GM19455 (cell line): ENCODE results near the gene OR10AD1.
A peak's percentile ranks its signal among the peaks of the same experiment; 100 is the strongest.
"Not testable (repeated sequence)": the region's sequence is repeated elsewhere in the genome, so short reads cannot be mapped to it uniquely, and the experiment has no call there.

Experiments used
- ATAC-seq: cut with Tn5 transposase; IDR thresholded peaks from one replicate; pipeline ENCODE4 v1.9.1; 2021; ENCODE audit not compliant: unreplicated experiment

OR10AD1 gene, protein sequence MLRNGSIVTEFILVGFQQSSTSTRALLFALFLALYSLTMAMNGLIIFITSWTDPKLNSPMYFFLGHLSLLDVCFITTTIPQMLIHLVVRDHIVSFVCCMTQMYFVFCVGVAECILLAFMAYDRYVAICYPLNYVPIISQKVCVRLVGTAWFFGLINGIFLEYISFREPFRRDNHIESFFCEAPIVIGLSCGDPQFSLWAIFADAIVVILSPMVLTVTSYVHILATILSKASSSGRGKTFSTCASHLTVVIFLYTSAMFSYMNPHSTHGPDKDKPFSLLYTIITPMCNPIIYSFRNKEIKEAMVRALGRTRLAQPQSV

DNA sequence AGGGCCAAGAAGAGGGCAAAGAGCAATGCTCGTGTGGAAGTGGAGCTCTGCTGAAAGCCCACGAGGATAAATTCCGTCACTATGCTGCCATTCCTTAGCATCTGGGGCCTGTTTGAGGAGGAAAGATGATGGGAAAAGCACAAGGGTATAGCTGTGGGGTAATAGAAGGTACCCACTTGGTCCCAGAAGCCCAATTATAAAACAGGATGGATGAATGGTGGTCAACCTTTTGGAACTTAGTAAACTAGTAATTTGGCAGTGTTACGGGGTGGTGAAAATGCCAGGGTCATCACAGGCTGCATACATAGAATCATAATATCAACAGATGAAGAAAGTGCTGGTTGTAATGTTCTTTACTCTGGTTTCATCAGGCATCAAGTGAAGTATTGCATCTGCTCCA lies at the start of gene OR10AD1:
Gene OR10AD1, minus strand, starts transcription at position 101 of the 400 bp plus-strand sequence. Its CDS starts 0 bp downstream, at position 101.
- no peak for ATAC-seq

DNA sequence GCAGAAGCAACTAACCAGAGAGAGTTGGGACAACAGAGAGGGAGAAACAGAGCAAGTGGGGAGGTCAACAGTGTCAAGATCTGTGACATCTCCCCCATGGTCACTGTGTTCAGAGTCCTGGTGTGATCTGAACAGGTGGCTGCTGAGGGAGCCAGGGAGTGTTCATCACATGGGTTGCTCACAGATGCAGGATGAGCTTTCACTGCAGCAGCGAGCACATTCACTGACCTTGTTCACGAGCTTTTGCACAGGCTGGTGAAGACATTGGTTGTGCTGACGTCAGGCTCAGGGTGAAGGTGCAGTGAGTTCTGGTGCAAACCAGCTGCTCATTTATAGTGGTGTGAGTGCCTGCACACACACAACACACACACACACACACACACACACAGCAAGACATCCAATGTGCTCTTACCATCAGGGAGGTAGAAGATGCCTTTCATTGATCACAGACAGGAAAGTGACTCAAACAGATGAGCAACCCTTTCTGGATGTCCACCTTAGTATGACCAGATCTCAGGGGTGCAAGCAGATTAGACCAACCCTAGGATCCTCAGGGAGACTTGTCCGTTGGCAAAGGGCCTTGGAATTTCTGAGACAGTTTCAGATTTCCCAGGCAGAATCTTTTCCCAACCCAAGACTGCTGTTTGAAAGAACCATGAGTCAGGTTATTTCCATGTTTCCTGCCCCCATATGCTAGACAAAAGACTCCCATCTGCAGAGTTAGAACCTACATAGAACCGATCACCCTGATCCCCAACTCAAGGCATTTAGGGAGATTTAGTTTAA lies 44.3 kb upstream of the OR10AD1 start:
- no peak for ATAC-seq

DNA sequence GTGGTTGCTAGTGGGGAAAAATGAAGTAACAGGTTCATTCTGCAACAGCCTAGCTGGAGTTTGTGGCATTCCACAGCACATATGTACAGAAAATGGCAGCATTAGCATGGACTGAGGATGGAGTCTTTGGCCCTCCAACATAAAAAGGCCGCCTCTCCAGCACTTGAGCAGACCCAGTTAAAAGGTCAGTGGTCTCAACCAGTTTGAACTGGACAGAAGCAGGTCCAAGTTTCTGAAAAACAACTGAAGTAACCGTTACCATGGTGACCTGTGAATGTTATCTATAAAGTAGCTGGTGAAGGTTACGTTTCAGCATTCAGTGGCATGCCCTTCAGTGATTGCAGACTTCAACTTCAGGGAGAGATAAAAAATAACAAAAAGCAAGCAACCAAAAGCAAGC lies 34.1 kb upstream of the OR10AD1 start:
- ATAC-seq, result no peak

DNA sequence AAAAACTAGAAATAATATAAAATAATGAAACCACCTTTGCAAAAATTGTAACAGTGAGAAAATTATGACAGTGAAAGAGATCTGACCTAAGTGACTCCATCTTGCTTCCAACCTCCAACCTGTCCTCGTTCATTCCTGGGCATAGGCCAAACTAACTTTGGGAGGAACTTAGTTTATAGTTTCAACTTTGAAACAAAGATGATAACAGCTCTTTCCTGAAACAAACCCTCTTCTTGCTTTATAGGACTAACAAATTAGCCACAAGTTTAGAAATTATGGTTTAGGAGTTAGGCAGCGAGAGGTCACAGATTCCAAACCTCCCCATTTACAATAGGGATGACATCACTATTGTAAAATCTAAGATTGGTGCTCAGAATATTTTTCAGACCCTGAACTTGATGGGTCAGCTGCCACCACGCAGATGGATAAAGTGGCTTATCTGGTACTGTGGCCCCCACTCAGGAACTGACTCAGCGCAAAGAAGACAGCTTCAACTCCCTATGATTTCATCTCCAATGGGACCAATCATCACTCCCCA lies 32.8 kb upstream of the OR10AD1 start:
- ATAC-seq, result no peak

DNA sequence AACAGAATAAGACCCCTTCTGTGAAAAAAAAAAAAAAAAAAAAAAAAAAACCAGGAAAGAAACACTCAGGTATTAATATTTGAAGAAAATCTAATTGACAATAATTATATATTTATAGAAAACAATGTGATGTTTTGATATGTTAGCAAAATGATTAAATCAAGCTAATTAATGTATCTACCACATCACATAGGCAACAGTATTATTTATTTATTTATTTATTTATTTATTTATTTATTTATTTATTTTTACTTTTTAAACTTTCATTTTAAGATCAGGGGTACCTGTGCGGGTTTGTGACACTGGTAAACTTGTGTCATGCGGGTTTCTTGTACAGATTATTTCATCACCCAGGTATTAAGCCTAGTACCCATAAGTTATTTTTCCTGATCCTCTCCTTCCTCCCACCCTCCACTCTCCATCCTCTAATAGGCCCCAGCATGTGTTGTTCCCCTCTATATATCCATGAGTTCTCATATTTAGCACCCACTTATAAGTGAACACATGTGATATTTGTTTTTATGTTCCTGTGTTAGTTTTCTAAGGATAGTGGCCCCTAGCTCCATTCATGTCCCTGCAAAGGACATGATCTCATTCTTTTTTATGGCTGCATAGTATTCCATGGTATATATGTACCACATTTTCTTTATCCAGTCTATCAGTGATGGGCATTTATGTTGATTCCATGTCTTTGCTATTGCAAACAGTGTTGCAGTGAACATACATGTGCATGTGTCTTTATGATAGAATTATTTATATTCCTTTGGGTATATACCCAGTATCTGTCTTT lies 28.3 kb upstream of the OR10AD1 start:
- ATAC-seq, result not testable (repeated sequence)

DNA sequence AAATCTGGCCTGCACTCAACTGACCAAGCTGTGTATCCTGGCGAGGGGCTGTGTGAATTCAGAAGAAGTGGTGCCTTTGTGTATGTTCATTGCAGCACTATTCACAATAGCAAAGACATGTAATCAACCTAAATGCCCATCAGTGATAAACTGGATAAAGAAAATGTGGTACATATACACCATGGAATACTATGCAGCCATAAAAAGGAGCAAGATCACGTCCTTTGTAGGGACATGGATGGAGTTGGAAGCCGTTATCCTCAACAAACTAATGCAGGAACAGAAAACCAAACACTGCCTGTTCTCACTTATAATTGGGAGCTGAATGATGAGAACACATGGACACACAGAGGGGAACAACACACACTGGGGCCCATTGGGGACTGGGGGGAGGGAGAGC lies 21.4 kb upstream of the OR10AD1 start:
- ATAC-seq, result not testable (repeated sequence)

DNA sequence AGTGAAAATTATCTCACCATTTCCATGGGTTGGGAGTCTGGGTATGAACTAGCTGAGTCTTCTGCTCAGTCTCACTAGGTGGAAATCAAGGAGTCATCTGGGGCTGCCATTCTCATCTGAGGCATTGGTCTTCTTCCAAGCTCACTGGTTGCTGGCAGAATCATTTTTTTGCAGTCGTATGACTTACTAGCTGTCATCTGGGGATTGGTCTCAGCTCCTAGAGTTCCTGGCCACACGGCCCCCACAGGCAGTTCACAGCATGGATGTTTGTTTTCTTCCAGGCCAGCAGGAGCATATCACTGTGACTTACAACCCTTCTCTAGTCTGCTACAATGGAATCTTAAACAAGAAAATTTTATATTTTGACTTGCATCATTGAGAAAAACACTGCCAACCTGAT lies 18.6 kb upstream of the OR10AD1 start:
- ATAC-seq, result no peak

DNA sequence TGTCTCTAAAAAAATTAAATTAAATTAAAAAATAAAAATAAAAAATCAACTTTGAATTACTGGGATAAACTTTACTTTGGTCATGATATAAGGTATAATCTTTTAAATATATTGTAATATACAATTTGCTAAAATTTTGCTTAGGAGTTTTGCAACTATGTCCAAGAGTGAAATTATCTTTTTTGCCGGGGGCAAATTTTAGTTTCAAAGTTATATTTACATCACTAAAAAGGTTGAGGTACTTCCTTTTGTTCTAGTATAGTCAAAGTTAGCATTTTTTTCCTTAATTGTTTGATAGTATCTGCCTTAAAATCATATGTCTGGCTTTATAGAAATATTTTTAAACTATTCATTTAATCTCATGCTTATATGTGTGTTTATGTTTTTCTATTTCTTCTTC lies 17.6 kb upstream of the OR10AD1 start:
- no peak for ATAC-seq

DNA sequence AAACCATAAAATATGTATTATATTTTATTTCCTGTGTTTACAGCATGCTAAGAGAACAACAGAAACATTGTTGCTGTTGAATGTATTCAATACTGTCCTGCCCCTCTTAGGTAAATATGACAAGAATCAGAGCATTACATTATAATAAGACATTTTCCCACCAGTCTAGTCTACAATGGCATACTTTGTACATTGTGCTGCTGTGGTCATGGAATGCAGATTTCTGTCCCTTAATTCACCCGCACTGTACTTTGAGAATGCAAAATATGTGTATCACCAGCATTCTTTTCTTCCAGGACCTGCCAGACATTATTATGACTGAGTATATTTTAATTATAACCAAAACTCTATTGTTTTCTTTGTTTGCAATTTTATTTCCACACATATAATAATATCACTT lies 16.5 kb upstream of the OR10AD1 start:
- ATAC-seq, result no peak

DNA sequence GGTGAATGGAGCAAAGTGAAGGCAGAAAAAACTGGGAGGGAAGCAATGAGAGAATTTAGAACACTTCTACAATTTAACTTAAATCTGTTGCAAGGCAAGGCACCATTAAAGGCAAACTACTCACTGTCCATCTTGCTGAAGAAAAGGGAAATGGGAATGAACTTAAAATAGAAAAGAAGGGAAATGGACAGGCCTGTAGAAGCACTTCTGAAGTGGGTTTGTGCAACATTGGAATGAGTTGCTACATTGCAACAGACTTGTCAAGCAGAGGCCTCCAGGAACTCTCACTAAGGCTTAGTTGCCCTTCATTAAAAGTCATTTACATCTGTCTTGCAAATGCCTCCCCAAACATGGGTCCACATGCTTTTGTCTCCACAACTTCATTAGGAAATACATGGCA lies 13.7 kb upstream of the OR10AD1 start:
- ATAC-seq, result no peak

DNA sequence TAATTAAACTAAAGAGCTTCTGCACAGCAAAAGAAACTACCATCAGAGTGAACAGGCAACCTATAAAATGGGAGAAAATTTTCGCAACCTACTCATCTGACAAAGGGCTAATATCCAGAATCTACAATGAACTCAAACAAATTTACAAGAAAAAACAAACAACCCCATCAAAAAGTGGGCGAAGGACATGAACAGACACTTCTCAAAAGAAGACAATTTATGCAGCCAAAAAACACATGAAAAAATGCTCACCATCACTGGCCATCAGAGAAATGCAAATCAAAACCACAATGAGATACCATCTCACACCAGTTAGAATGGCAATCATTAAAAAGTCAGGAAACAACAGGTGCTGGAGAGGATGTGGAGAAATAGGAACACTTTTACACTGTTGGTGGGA lies 6.4 kb upstream of the OR10AD1 start:
- ATAC-seq, result not testable (repeated sequence)

DNA sequence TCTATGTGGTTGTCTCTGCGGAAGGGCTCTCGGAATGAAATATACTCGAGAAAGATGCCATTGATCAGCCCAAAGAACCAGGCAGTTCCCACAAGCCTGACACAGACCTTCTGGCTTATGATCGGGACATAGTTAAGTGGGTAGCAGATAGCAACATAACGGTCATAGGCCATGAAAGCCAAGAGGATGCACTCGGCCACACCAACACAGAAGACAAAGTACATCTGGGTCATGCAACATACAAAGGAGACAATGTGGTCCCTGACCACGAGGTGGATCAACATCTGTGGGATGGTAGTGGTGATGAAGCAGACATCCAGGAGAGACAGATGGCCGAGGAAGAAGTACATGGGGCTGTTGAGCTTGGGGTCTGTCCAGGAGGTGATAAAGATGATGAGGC lies 326 bp downstream of the OR10AD1 start:
- ATAC-seq, result no peak

DNA sequence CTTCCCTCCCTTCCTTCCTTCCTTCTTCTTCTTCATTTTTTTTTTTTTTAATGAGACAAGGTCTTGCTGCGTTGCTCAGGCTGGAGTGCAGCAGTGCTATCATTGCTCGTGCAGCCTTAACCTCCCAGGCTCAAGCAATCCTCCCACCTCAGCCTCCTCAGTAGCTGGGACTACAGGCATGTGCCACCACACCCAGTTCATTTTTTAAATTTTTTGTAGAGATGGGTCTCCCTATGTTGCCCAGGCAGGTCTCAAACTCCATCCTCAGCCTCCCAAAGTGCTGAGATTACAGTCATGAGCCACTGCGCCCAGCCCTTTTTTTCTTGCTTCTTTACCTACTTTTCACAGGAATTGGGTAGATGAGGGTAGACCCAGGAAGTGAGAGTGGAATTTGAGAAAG lies 1.6 kb downstream of the OR10AD1 start:
- ATAC-seq, result no peak

DNA sequence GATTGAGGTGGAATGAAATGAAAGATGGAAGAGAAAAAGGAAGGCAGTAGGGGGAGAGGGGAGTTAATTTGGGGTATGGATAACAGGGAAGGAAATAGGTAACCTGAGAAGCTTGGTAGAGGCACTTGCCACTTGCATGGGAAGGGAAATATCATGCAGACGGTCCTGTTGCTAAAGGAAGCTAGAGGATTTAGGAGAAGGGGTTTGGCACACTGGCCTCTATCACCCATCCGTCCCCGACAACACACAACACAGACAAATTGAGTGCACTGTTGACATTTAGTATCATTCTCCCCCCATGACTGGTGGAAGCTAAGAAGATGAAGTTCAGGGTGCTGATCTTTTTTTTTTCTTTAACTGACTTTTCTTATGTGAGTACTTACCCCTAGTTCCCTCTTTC lies 2.0 kb downstream of the OR10AD1 start:
- no peak for ATAC-seq

DNA sequence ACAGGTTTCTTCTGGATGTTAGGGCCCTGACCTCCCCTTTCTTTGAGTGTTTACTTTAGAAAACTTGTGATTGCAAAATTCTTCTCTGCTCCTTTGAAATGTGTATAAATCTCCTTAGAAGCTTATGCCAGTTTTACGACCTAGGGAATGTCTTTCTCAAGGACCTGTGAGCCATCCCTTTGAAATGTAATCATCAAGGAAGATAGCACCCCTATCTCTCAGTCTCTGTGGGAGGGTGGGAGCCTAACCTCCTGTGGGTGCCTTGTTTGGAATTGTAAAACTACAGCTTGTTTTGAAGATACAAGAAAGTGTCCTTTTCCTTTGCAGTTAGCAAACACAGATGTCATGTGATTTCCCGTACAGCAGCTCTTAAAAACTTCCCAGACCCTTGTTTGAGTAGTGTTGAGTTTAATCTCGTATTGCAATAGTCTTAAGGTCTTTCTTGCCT lies 3.3 kb downstream of the OR10AD1 start:
- no peak for ATAC-seq

DNA sequence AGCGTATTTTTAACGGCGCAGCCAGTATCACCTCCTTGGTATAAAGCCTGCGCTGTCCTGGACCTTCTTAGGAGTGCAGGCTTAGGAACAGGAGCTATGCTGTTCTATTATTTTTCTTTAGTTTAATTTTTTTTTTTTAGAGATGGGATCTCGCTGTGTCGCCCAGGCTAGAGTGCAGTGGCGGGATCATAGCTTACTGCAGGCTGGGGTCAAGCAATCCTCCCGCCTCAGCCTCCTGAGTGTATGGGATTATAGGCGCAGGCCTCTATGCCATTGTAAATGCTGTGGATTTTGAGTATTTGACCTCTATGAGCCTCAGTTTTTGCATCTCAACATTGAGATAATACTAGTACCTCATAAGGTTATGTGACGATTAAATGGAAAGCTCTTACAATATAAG lies 4.1 kb downstream of the OR10AD1 start:
- no peak for ATAC-seq

DNA sequence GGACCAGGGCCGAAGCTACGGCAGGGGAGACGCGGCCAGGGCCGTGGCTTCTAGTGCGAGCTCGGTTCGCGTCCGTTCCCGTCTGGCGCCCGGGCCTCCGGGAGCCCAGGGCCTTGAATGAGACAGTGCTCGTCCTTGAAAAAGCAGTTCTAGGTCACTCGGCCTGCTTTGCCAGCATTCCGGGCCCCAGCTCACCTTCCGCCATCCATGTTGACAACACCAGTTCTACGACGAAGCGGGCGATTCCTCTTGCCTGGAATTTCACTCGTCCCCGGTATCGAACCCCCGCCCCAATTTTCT lies 4.5 kb downstream of the OR10AD1 start:
- ATAC-seq, result peak; percentile 19

DNA sequence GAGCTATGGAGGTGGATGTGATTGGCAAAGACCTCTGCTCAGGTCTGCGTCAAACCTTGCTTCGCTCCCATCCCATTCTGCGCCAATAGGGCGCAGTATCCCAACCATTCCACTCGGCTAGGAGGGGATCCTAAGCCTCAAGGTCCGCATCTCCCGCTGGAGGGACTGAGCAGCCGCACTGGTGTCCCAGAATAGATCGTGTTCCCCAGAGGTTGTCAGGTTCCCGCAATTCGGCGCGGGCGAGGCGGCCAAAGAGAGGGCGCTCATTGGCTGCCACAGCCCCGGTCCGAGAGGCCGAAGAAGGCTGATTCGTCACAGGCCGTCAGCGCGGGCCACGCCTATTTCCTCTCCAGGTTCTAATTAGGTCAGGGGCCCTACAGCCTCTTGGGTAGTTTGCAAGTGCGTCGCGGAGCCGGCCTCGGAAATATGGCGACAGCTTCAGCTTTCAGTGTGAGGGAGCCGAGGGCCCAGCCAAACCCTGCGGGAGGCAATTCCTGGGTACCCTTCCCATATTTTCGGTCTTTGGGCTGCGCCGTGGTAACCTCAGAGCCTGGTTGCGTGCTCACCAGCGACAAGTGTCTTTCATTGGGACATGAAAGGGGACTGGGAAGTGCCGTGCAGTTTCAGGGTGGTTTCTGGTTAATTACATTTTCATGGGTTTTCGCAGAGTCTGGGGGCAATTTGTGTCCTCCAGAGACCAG lies 5.0 kb downstream of the OR10AD1 start:
- ATAC-seq, result peak; percentile 100

DNA sequence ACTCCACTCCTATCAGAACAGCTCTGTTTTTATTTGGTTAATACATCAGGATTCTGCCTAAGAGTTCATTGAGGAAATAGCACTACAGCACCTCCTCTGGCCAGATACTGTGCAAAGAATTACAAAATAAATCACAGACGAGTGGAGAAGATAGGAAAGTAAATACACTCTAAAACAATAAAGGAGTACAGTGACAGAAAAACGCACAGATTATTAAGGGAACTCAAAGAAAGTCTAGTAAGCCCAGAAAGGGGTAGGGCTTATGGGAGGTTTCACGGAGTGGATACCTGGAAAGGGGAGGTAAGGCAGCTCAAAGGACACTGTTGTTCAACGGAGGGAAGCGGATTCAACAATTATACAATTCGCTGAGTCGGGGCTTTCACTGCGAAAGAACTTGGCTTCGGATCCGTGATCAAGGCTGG lies 5.5 kb downstream of the OR10AD1 start:
- ATAC-seq, result peak; percentile 21

DNA sequence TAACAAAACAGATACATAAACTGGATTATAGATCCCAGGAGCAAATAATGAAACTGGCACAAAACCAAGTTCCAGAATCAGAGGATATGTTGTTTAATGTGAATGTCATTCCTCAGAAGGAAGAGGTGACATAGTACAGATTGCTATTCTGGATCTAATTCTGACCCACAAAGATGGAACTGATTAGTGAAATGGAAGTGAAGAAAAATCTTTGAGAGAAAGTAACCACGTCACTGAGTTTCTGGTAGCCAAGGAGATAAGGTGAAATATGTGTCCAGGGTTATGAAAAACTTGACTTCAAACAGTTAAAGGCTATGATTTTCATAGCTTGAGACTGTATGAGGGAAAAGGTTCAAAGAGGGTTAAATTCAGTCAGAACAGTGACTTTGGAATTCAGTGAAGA lies 8.3 kb downstream of the OR10AD1 start:
- no peak for ATAC-seq

DNA sequence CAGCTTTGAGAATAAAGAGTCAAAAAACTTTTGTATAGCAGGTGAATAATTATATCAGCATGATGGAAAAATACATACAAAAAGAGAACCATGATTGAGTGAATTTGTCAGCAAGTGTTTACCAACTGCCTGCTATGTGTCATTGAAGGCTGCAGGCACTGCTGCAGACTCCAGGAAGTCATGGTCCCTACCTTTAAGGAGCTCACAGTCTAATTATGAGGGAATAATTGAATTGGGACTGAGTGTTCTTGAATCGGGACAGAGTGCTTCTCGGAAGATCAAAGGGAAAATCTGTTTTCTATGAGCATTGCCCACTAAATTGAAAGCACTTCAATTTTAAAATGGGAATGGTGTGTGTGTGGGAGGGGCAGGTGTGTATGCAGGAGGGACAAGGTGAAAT lies 9.5 kb downstream of the OR10AD1 start:
- no peak for ATAC-seq
